HEK293T (cell line): Measurements from ENCODE around the gene RER1.

Experiments
- CTCF ChIA-PET: fragments of 350-600 bp; formaldehyde crosslinking; extraction: SDS; loops from one replicate; lab custom pipeline; 2021; ENCODE audit warnings: antibody characterized with exemption, inconsistent platforms; lab: Yijun Ruan, JAX
- POLR2A ChIA-PET: fragments of 350-600 bp; formaldehyde crosslinking; extraction: SDS; loops from one replicate; lab custom pipeline; 2020; ENCODE audit warnings: antibody characterized with exemption, inconsistent platforms; lab: Yijun Ruan, JAX
- DNase-seq: peaks from one replicate; pipeline ENCODE4 v3.0.0; 2012; ENCODE audit warnings: mixed read lengths; ENCODE audit errors: extremely low spot score
- ARNT ChIP-seq: fragments of 450-650 bp; IDR thresholded peaks from 2 replicates; pipeline ENCODE4 v1.6.1; 2017; ENCODE audit warnings: mild to moderate bottlenecking
- BHLHE40 ChIP-seq: fragments of 450-650 bp; IDR thresholded peaks from 2 replicates; pipeline ENCODE4 v1.6.1; 2016; ENCODE audit warnings: mild to moderate bottlenecking, moderate library complexity, borderline replicate concordance
- CTBP1 ChIP-seq: fragments of 450-650 bp; IDR thresholded peaks from 2 replicates; pipeline ENCODE4 v1.6.1; 2016; ENCODE audit warnings: borderline replicate concordance
- ELF4 ChIP-seq: fragments of 450-650 bp; IDR thresholded peaks from 2 replicates; pipeline ENCODE4 v1.6.1; 2017; ENCODE audit warnings: antibody characterized with exemption
- FOXA1 ChIP-seq: fragments of 450-650 bp; IDR thresholded peaks from 2 replicates; pipeline ENCODE4 v1.6.1; 2016; ENCODE audit warnings: mild to moderate bottlenecking
- FOXK2 ChIP-seq: fragments of 450-650 bp; IDR thresholded peaks from 2 replicates; pipeline ENCODE4 v1.6.1; 2016; ENCODE audit warnings: mild to moderate bottlenecking
- FOXM1 ChIP-seq: fragments of 450-650 bp; IDR thresholded peaks from 2 replicates; pipeline ENCODE4 v1.6.1; 2017; ENCODE audit warnings: mild to moderate bottlenecking, borderline replicate concordance
- HDGF ChIP-seq: fragments of 450-650 bp; IDR thresholded peaks from 2 replicates; pipeline ENCODE4 v1.6.1; 2017; ENCODE audit warnings: antibody characterized with exemption, borderline replicate concordance
- L3MBTL2 ChIP-seq: fragments of 450-650 bp; conservative IDR thresholded peaks from 2 replicates; pipeline ENCODE4 v1.6.1; 2016; ENCODE audit warnings: mild to moderate bottlenecking
- LEF1 ChIP-seq: fragments of 450-650 bp; IDR thresholded peaks from 2 replicates; pipeline ENCODE4 v1.6.1; 2017; ENCODE audit warnings: mild to moderate bottlenecking, borderline replicate concordance
- NFRKB ChIP-seq: fragments of 450-650 bp; IDR thresholded peaks from 2 replicates; pipeline ENCODE4 v1.6.1; 2016; ENCODE audit warnings: mild to moderate bottlenecking, moderate library complexity
- PKNOX1 ChIP-seq: fragments of 450-650 bp; IDR thresholded peaks from 2 replicates; pipeline ENCODE4 v1.6.1; 2016
- SP1 ChIP-seq: fragments of 450-650 bp; IDR thresholded peaks from 2 replicates; pipeline ENCODE4 v1.6.1; 2017
- SUZ12 ChIP-seq: fragments of 450-650 bp; IDR thresholded peaks from 2 replicates; pipeline ENCODE4 v1.6.1; 2016; ENCODE audit warnings: mild to moderate bottlenecking
- TARDBP ChIP-seq: fragments of 450-650 bp; IDR thresholded peaks from 2 replicates; pipeline ENCODE4 v1.6.1; 2016
- ZNF384 ChIP-seq: fragments of 450-650 bp; IDR thresholded peaks from 2 replicates; pipeline ENCODE4 v1.6.1; 2016

The RER1 gene

GRCh38 chr1:2382621-2383361, 8.8 kb upstream of the RER1 start:
- DNase-seq = peak; percentile 62
- ChIA-PET POLR2A (interaction anchor here (1.3 to 2.0 kb wide), 2 partner anchors 9 to 188 kb away, joined by 5 to 18 read pairs; partner anchors contain the start of genes FAAP20, MORN1 and RER1), CTCF (interaction anchor here (0.8 to 2.2 kb wide), 10 partner anchors 9 to 208 kb away, joined by 3 to 65 read pairs (median 6); partner anchors contain the start of genes FAAP20, MORN1 and RER1)
- TF ChIP-seq LEF1 (no peak), FOXK2 (no peak), SUZ12 (no peak), CTBP1 (no peak), L3MBTL2 (no peak), ELF4 (no peak), HDGF (no peak)

- no peak for TF ChIP-seq HDGF
- TF ChIP-seq L3MBTL2 = no peak
- no peak for TF ChIP-seq SUZ12
- TF ChIP-seq TARDBP = no peak
- no peak for TF ChIP-seq BHLHE40
- TF ChIP-seq ELF4 = no peak
- POLR2A ChIA-PET = no interaction called here
- no peak for DNase-seq
These were observed 8.1 kb upstream of the RER1 start for GRCh38 chr1:2383576-2383975.

GRCh38 chr1:2384130-2384860, 7.3 kb upstream of the RER1 start:
- ChIA-PET POLR2A (interaction anchor here (0.9 kb wide), 1 partner anchor 189 kb away, joined by 5 read pairs; the partner anchor contains the start of gene FAAP20), CTCF (no interaction called here)
- no peak for DNase-seq
- TF ChIP-seq ZNF384 = no peak
- TF ChIP-seq LEF1 = no peak
- no peak for TF ChIP-seq ELF4
- TF ChIP-seq NFRKB = no peak
- TF ChIP-seq CTBP1 = no peak
- no peak for TF ChIP-seq L3MBTL2
- TF ChIP-seq BHLHE40 = no peak
- no peak for TF ChIP-seq FOXM1
- no peak for TF ChIP-seq FOXK2
- no peak for TF ChIP-seq PKNOX1
- no peak for TF ChIP-seq TARDBP
- TF ChIP-seq SUZ12 = no peak
- no peak for TF ChIP-seq SP1
- no peak for TF ChIP-seq ARNT
- no peak for TF ChIP-seq FOXA1
- no peak for TF ChIP-seq HDGF

More at GRCh38 chr1:2383576-2383975, 8.1 kb upstream of the RER1 start:
- CTCF ChIA-PET = no interaction called here

- TF ChIP-seq NFRKB (no peak), FOXK2 (no peak), CTBP1 (no peak), ARNT (no peak), TARDBP (no peak), SP1 (no peak), L3MBTL2 (no peak), ELF4 (no peak), SUZ12 (no peak), HDGF (no peak), LEF1 (no peak), ZNF384 (no peak), FOXM1 (no peak), BHLHE40 (no peak), PKNOX1 (no peak), FOXA1 (no peak)
- CTCF ChIA-PET = no interaction called here
- POLR2A ChIA-PET = interaction anchor here (0.9 kb wide), 1 partner anchor 190 kb away, joined by 5 read pairs; the partner anchor contains the start of gene FAAP20
- DNase-seq = no peak
These were observed 6.6 kb upstream of the RER1 start for GRCh38 chr1:2384941-2385481.

- POLR2A ChIA-PET = interaction anchor here (0.9 kb wide), 1 partner anchor 191 kb away, joined by 5 read pairs; the partner anchor contains the start of gene FAAP20
- CTCF ChIA-PET = no interaction called here
- TF ChIP-seq HDGF = no peak
- no peak for TF ChIP-seq PKNOX1
- no peak for TF ChIP-seq ELF4
- TF ChIP-seq CTBP1 = no peak
- no peak for DNase-seq
These were observed 5.9 kb upstream of the RER1 start for GRCh38 chr1:2385606-2386280.
